GM19351 (cell line): ENCODE data around the gene ROBO1.
"Not testable (repeated sequence)": the region's sequence is repeated elsewhere in the genome, so short reads cannot be mapped to it uniquely, and the experiment has no call there.

ENCODE experiments used
- ATAC-seq: cut with Tn5 transposase; IDR thresholded peaks from one replicate; pipeline ENCODE4 v1.9.1; 2021; ENCODE audit warnings: mild to moderate bottlenecking, moderate library complexity; ENCODE audit not compliant: unreplicated experiment

The ROBO1 gene

GRCh38 chr3:78764634-78765033 is 1003.2 kb downstream of the ROBO1 start:
- ATAC-seq = no peak

- ATAC-seq = no peak
Measured at GRCh38 chr3:78762121-78762520, 1005.7 kb downstream of the ROBO1 start.

- no peak for ATAC-seq
Measured at GRCh38 chr3:78761126-78761525, 1006.7 kb downstream of the ROBO1 start.

- ATAC-seq = no peak
Measured at GRCh38 chr3:78757731-78758130, 1010.1 kb downstream of the ROBO1 start.

- no peak for ATAC-seq
Measured at GRCh38 chr3:78754066-78754743, 1013.6 kb downstream of the ROBO1 start.

- no peak for ATAC-seq
Measured at GRCh38 chr3:78751266-78751665, 1016.5 kb downstream of the ROBO1 start.

GRCh38 chr3:78750291-78750690 is 1017.5 kb downstream of the ROBO1 start:
- not testable (repeated sequence) for ATAC-seq

- ATAC-seq = no peak
Measured at GRCh38 chr3:78749056-78749455, 1018.7 kb downstream of the ROBO1 start.

GRCh38 chr3:78745847-78746246 is 1022.0 kb downstream of the ROBO1 start:
- ATAC-seq = no peak

GRCh38 chr3:78742491-78742890 is 1025.3 kb downstream of the ROBO1 start:
- ATAC-seq = no peak

GRCh38 chr3:78742041-78742440 is 1025.8 kb downstream of the ROBO1 start:
- ATAC-seq = no peak

GRCh38 chr3:78741066-78741645 is 1026.6 kb downstream of the ROBO1 start:
- ATAC-seq = no peak

GRCh38 chr3:78738833-78739232 is 1029.0 kb downstream of the ROBO1 start:
- ATAC-seq = no peak

GRCh38 chr3:78737988-78738387 is 1029.8 kb downstream of the ROBO1 start:
- no peak for ATAC-seq

- ATAC-seq = no peak
Measured at GRCh38 chr3:78736863-78737262, 1030.9 kb downstream of the ROBO1 start.

GRCh38 chr3:78734048-78734637 is 1033.7 kb downstream of the ROBO1 start:
- no peak for ATAC-seq

- no peak for ATAC-seq
Measured at GRCh38 chr3:78732893-78733292, 1034.9 kb downstream of the ROBO1 start.

GRCh38 chr3:78732471-78732870 is 1035.3 kb downstream of the ROBO1 start:
- no peak for ATAC-seq

GRCh38 chr3:78729946-78730345 is 1037.9 kb downstream of the ROBO1 start:
- ATAC-seq = no peak

GRCh38 chr3:78728406-78729145 is 1039.2 kb downstream of the ROBO1 start:
- no peak for ATAC-seq

GRCh38 chr3:78726545-78726944 is 1041.3 kb downstream of the ROBO1 start:
- ATAC-seq = no peak
